ENCODE data around the gene ABCC2.
"Not testable (repeated sequence)": the region's sequence is repeated elsewhere in the genome, so short reads cannot be mapped to it uniquely, and the experiment has no call there.

The ABCC2 gene

DNA sequence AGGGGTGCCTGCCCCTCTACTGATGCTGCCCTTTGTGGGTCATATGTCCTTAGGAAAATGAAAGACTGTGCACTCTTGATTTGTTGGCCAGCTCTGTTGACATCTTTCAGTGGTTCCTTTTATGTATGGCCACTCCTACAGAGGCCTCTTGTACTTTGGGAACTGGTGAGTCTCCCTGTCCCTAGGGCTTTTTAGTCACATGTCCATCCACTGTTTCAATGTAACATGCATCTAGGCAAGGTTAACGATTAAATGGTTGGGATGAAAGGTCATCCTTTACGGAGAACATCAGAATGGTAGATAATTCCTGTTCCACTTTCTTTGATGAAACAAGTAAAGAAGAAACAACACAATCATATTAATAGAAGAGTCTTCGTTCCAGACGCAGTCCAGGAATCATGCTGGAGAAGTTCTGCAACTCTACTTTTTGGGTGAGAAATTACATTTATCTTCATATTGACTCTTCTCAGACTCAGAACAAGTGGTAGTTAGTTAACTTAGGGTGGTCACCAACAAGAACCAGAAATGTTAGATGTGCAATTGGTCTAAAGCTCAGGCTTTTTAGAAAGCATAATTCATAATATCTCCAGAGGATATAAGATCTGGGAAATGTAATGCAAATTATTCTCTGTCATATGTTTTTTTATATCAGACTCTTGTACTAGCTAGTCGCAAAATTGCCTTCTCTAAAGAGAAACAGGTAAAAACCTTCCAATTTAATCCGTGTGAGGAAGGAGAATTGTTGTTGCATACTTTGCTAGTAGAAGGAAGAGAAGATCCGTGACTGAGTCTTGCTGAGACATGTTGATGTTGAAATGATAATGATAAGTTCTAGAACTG, at the start of gene ABCC2:
TSS of gene ABCC2 (plus strand) at position 194 of the 840 bp plus-strand sequence. CDS start at position 399, 205 bp downstream.
- TF ChIP-seq, protein P1, sequence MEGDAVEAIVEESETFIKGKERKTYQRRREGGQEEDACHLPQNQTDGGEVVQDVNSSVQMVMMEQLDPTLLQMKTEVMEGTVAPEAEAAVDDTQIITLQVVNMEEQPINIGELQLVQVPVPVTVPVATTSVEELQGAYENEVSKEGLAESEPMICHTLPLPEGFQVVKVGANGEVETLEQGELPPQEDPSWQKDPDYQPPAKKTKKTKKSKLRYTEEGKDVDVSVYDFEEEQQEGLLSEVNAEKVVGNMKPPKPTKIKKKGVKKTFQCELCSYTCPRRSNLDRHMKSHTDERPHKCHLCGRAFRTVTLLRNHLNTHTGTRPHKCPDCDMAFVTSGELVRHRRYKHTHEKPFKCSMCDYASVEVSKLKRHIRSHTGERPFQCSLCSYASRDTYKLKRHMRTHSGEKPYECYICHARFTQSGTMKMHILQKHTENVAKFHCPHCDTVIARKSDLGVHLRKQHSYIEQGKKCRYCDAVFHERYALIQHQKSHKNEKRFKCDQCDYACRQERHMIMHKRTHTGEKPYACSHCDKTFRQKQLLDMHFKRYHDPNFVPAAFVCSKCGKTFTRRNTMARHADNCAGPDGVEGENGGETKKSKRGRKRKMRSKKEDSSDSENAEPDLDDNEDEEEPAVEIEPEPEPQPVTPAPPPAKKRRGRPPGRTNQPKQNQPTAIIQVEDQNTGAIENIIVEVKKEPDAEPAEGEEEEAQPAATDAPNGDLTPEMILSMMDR (conservative IDR thresholded peaks at IDR 0.05; ENCODE audit: low read length): no peak
- H3K4me3 ChIP-seq (ENCODE audit: low read length): no peak within 1 kb of the TSS
- DNase-seq (ENCODE audit: low read depth): no peak

DNA sequence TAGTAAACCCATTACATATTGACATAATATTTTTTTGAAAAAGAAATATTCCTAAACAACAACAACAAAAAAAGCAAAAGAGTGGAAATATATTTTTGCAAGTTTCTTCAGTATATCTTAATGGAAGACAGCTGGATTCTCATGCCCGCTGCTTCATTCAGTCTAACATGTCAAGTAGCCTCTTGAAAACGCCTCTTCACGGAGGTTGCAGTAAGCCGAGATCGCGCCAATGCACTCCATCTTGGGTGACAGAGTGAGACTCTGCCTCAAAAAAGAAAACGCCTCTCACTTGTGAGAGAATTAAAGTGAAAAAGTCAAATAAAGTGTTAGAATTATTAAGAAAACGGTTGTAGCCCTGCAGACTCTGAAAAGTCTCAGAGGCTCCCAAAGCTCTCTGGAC, 49.1 kb upstream of the ABCC2 start:
- TF ChIP-seq, protein P1 (conservative IDR thresholded peaks at IDR 0.05; ENCODE audit: low read length): no peak
- DNase-seq (ENCODE audit: low read depth): peak; percentile 29
- peak overlapping the region; percentile 40 for H3K4me3 ChIP-seq (ENCODE audit: low read length)

DNA sequence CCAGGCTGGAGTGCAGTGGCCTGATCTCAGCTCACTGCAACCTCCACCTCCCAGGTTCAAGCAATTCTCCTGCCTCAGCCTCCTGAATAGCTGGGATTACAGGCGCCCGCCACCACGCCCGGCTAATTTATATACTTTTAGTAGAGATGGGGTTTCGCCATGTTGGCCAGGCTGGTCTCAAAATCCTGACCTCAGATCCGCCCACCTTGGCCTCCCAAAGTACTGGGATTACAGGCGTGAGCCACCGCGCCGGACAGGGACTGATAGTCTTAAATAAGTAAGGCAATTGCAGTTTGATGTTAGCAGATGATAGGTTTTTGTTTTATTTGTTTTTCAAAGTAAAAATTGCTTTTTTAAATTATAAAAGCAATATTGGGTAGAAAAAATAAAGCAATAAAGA, 48.3 kb upstream of the ABCC2 start:
- DNase-seq (ENCODE audit: low read depth); H3K4me3 ChIP-seq (ENCODE audit: low read length): not testable (repeated sequence)

DNA sequence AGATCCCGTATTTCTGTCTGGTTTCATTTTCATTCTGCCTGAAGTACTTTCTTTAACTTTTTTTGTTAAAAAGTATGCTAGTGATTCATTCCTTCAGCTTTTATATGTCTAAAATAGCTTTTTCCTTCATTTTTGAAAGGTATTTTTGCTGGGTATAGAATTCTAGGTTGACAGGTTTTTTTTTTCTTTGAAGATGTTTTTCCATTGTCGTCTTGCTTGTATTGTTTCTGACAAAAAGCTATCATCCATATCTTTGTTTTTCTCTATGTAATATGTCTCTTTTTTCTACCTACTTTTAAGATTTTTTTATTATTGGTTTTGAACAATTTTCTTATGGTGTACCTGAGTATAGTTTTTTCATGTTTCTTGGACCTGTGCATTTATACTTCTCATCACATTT, 42.2 kb upstream of the ABCC2 start:
- no peak overlapping the region for H3K4me3 ChIP-seq (ENCODE audit: low read length)
- TF ChIP-seq, protein P1 (conservative IDR thresholded peaks at IDR 0.05; ENCODE audit: low read length): no peak
- DNase-seq (ENCODE audit: low read depth): no peak

DNA sequence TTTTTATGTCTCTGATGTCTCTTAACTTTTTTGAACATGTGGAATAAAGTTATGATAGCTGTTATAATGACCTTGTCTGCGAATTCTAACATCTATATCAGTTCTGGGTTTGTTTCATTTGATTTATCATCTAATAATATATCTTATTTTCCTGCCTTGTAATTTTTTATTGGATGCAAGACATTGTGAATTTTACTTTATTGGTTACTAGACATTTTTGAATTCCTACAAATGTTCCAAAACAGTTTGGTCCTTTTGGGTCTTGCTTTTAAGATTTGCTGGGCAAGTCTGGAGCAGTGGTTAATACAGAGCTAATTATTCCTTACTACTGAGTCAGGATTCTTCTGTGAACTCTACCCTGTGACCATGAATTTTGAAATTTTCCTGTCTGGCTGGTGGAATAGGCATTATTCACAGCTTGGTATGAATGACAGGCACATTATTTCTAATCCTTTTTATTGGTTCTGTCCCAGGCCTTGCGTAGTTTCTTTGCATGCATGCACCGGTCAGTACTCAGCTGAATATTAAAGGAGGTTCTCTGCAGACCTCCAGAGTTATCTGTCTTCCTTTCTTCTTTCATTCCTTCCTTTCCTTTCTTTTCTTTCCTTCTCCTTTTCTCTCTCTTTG, 41.4 kb upstream of the ABCC2 start:
- TF ChIP-seq, protein P1 (conservative IDR thresholded peaks at IDR 0.05; ENCODE audit: low read length): no peak
- no peak for DNase-seq (ENCODE audit: low read depth)
- no peak overlapping the region for H3K4me3 ChIP-seq (ENCODE audit: low read length)

DNA sequence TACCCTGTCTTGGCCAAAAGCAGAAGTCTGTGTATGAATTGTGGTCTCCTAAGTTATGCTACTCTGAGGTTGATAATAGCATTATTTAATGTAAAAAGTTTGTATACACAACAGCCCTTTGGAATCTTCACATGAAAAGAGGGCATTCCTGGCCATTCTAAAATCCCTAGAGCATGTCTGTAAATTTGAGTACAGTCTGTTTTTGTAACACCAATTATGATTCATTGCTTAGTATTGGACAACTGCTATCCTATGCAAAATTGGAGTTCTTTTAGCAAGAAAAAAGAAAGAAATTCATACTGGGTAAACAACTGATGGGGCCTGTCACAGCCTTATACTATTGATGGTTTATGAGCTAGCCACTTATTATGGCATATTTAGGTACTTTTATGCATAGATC, 40.2 kb upstream of the ABCC2 start:
- H3K4me3 ChIP-seq (ENCODE audit: low read length): no peak overlapping the region
- TF ChIP-seq, protein P1 (conservative IDR thresholded peaks at IDR 0.05; ENCODE audit: low read length): no peak
- DNase-seq (ENCODE audit: low read depth): peak; percentile 45

DNA sequence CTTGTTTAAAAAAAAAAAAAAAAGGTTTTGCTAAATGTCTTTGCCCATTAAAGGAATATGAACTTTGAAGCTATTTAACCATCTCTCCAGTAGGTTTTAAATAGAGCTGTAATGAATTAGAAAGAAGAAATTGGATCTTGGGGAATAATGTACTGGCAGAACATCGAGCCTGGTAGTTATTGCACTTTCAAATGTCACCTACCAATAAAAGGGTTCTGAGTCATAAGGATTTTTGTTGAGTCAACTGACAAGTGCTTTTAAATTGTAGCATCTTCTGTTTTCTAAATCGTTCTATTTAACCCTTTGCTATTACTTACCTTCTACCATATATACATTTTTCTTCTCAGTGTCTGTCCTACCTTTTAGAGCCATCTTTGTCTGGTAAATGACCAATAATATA, 39.7 kb upstream of the ABCC2 start:
- peak; percentile 42 for DNase-seq (ENCODE audit: low read depth)
- no peak overlapping the region for H3K4me3 ChIP-seq (ENCODE audit: low read length)
- TF ChIP-seq, protein P1 (conservative IDR thresholded peaks at IDR 0.05; ENCODE audit: low read length): no peak

Measured in AG10803 (cell line).